AML-193 (cell line): ENCODE data around the gene ZNF335.
A peak's percentile ranks its signal among the peaks of the same experiment; 100 is the strongest.

ENCODE experiments used
- DNase-seq, 2 experiments: peaks; one replicate each; lab custom pipeline; 2025; lab: John Stamatoyannopoulos, UW

Gene ZNF335

GRCh38 chr20:45949542-45950329 is 22.3 kb downstream of the ZNF335 start:
- no peak for DNase-seq

DNA sequence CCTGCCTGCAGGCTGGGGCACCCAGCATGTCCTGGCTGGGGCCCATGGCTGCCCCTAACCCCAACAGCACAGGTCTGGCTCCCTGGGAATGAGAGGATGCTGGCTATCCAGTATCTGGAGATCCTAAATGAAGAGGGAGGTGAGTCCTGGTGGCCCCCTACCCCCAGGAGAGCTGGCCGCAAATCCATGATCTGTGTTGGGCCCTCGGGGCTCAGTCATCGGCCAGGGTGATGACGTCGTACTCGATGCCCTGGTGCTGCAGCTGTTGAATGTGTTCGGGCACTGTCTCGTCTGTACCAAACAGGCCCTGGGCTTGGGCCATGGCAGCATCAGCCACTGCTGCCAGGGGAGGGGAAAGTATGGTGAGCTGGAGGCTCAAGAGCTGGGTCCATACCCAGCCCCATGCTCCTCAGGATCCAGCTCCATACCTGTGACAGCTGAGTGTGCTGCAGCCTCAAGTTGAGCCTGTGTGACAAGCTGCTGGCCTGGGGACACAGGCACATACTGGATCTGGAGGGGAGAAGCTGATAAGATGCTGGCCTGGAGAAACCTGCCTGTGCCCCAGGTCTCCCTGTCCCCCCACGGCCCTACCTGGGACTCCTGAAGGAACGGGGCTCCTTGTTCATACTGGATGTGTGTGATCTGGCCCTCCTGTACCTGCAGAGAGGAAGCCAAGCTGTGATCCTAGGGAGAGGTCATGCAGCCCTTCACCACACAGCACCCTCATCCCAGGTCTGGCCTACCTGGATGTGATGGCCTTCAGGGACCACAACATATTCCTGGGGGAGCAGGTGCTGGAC is 23.1 kb downstream of the ZNF335 start:
- DNase-seq, result no peak

DNA sequence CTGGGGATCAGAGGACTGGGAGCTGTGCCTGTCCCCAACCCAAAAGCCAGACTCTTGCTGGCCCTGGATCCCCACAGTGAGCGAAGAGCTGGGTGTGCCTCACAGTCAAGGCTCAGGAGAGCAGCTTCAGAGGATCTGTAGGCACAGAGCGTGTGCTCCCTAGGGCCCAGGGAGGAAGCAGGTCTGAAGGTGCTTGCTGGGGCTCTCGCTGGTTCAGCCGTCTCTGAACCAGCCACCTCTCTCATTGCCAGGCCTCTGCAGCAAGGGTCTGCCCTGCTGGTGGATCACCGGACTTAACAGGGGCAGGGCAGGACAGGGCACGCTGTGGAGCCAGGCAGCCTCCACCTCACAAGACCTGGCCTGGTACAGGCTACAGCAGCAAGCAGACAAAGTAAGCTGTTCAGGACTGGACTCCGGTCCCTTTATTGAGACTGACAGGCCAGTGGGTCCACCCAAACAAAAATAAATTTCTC is 23.7 kb downstream of the ZNF335 start:
- no peak for DNase-seq

- no peak for DNase-seq
Measured at GRCh38 chr20:45947110-45947866, 24.7 kb downstream of the ZNF335 start.

DNA sequence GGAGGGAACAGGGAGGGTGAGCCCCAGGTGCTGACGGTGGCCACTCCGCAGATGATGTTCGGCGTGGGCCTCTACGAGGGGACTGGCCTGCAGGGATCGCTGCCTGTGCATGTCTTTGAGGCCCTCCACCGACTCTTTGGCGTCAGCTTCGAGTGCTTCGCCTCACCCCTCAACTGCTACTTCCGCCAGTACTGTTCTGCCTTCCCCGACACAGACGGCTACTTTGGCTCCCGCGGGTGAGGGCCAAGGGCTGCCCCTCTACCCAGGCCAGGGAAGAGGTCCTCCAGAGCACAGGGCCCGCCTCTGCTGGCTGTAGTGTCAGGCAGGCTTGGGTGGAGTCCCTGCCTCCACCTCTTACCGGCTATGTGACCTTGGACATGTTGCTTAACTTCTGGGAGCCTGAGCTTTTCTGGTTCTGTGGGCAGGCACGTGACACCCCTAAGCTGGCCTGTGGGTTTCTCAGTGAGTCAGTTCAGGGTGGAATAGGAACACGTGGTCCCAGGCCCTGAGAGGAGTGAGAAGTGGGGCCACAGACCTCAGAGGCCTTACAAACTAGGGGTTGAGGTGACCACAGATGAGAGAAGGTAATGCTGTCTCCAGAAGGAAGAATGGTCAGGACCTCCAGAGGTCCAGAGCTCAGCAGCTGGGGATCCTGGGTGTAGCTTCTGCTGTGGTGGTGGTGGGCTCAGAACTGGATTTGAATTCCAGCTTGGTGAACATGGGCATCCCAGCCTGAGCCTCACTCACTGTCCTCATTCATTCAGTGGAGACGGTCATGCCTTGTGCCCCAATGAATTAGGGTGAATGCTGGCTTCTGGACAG is 25.6 kb downstream of the ZNF335 start:
- peak; percentile 96 to 97 for DNase-seq

- DNase-seq, result peak in 1 of 2 experiments; percentile 16
Measured at GRCh38 chr20:45945678-45946148, 26.3 kb downstream of the ZNF335 start.

GRCh38 chr20:45944965-45945677 is 26.9 kb downstream of the ZNF335 start:
- DNase-seq, result no peak

DNA sequence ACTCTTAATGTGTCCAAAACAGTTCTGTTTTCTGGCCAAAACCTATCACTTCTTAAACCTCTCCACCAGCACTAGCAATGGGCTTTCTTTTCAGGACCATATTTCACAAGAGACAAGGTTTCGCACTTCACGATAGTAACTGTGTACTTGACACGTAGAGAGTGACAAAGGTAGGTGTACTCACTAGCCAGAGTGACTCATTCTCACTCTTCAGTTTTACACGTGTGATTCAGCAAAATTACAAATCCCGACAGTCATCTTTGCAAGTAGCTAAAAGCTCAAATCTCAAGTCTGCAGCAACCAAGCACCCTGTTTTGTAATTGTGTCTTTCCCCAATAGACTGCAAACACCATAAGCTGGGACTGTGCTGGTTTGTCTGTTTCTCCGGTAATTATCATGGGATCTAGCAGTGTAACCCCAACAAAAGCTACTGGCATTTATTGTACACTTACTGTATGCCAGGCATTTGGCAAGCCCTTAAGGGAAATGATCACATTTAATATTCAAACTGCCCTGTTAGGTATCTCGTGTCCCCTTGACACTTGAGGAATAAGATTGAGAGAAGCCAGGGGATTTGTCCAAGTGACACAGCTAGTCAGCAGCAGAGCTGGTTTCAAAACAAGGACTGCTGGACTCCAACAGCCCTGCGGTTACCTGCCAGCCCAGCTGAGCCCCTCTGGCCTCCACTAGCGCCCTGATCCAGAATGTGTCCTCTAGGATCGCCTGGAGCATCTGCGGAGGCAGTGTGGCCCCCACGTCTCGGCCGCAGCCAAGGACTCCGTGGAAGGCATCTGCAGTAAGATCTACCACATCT is 27.6 kb downstream of the ZNF335 start:
- DNase-seq, result peak in 1 of 2 experiments; percentile 6

GRCh38 chr20:45943613-45944012 is 28.4 kb downstream of the ZNF335 start:
- no peak for DNase-seq

- DNase-seq, result no peak
Measured at GRCh38 chr20:45940469-45940868, 31.5 kb downstream of the ZNF335 start.

GRCh38 chr20:45940053-45940452 is 31.9 kb downstream of the ZNF335 start:
- no peak for DNase-seq

GRCh38 chr20:45938727-45939438 is 33.1 kb downstream of the ZNF335 start:
- DNase-seq, result no peak

DNA sequence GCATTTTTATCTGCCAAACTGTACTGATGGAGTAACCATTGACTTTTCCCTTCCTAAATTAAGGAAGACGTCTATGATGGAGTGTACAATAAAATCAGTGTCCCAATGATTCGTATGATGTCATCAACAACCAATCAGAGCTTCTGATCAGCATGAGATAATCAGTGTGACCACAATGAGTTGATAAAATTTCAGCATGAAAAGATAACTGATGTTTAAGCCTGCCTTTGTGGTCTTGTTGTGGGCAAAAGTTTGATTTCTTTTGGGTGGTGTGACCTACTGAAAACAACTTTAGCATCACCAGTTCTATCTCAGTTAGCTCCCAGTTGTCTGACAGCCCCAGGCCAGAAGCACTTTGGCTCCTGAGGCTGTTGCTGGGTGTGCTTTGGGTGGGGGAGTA is 34.2 kb downstream of the ZNF335 start:
- DNase-seq, result no peak

GRCh38 chr20:45935416-45936046 is 36.5 kb downstream of the ZNF335 start:
- DNase-seq, result no peak

DNA sequence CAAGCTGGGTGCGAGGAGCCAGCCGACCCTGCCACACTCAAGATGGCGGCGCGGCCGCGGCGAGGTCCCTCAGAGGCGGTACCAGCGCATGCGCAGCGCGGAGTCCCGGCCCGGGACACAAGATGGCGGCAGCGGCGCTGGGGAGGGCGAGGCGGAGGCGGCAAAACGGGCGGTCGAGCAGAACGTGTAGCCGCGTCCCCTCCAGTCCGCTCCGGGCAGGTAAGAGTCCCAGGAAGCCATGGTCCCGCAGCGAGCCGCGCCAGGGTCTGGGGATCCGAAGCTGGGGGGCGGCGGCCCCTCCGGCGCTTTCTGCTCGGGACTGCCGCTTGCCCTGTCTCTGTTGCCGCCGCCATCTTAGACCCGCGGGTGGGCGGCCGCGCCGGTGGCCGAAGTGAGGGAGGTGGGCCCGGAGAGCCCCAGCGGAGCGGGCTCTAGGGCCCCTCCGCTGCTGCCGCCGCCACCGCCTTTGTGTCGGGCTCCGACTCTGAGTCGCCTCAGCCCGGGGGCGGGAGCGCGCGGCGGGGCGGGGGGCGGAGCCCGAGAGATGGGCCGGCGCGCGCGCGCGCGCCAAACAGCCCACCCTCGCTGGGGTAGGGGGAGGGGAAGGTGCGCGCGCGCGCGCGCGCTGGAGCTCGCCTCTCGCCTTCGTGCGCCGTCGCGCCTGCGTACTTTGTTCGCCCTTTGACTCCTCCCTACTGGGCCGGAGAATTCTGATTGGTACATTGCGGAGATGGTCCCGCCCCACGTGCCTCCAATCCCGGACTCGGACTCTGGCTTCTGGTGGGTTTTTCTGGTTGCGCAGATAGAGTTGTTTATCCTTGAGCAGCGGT is 37.2 kb downstream of the ZNF335 start, which contains the start of gene PCIF1:
Gene PCIF1, plus strand, starts transcription at position 98 of the 830 bp plus-strand sequence. CDS start 4,317 bp downstream, outside the sequence.
- peak; percentile 86 to 91 for DNase-seq

GRCh38 chr20:45934046-45934585 is 37.9 kb downstream of the ZNF335 start:
- DNase-seq, result peak; percentile 35 to 57
